ENCODE measurements around the gene ANKRD60. TPM values are rescaled to one million over a fixed set of nuclear protein-coding genes. Genes with fewer than 3 reads are reported as not detected.

ANKRD60 gene
- total RNA-seq, 1 donor from 2014 or later = not detected

DNA sequence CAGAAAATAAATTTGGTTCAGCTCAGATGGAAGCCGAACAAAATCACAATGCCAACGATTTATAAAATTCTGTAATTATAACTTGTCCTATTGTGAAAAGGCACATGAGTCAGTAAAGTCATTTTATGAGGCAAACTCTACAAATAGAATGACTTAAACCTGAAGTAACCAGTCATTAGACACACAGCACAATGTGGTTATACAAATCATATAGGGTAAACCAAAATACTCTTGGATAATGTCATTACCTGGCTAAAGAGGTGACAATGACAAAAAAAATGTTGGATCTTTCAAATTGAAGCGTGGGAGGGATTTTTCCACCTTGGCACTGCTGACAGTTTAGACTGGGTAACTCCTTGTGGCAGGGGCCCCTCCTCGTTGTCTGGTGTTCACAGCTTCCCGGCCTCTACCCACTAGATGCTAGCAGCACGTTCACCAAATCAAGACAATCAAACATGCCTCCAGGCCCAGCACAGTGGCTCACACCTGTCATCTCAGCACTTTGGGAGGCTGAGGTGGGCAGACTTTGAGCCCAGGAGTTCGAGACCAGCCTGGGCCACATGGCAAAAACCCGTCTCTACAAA lies 5.0 kb downstream of the ANKRD60 start:
- DNase-seq (ENCODE audit: low spot score) = no peak

DNA sequence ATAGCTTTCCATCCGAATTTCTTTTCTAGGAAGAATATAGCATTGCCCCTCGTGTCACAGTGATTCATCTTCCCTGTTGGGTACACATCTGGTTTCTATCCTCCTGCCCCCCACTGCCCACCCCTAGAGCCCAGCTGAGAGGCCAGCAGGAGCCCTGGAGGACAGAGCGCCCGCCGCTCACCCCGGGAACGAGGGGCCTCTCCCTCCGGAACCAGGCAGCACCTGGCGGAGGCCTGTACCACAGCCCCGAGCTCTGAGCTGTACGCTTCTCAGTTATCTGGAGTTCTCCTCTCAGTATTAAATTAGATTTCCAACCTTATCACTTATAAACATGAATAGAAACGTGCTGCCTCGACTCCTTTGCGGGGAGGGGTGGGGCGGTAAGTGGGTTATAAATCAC lies 6.0 kb downstream of the ANKRD60 start:
- no peak for DNase-seq (ENCODE audit: low spot score)

DNA sequence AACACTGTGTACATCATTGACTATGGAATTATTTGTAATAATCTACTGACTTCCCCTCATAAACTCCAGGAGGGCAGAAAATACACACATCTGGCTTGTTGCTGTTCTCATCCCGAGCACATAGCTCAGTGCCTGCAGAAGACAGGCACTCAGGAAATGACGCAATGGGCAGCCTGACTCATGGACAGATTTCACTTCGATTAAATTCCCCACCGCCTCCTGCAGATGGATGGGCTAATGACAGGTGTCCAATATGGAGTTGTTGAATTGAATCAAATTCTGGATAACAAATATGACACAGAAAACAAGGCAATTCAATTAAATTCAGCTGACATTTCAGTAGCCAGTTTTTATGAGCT lies 9.1 kb downstream of the ANKRD60 start:
- no peak for DNase-seq (ENCODE audit: low spot score)

- no peak for DNase-seq (ENCODE audit: low spot score)
Observed at GRCh38 chr20:58218665-58219341, 9.7 kb downstream of the ANKRD60 start.

DNA sequence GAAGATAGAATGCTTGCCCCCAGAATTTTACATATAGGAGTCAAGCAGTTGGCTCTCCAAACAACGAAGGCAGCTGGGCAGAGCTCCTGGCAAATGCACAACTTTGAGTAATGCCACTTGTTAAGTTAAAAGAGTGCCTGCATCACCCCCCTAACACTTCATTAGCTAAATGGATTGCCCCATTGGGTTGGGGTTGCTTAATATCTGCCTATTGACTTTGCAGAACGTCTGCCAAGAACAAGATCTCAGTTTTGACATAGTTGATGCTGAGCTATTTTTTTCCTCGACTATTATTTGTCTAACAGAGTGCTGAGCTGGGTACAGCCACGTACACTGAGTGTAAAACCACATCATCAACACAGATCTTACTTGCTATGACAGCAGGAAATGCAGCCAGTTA lies 12.1 kb downstream of the ANKRD60 start:
- DNase-seq (ENCODE audit: low spot score) = no peak

GRCh38 chr20:58215116-58215515 lies 13.3 kb downstream of the ANKRD60 start:
- DNase-seq (ENCODE audit: low spot score) = no peak

- no peak for DNase-seq (ENCODE audit: low spot score)
Observed at GRCh38 chr20:58214310-58214709, 14.1 kb downstream of the ANKRD60 start.

DNA sequence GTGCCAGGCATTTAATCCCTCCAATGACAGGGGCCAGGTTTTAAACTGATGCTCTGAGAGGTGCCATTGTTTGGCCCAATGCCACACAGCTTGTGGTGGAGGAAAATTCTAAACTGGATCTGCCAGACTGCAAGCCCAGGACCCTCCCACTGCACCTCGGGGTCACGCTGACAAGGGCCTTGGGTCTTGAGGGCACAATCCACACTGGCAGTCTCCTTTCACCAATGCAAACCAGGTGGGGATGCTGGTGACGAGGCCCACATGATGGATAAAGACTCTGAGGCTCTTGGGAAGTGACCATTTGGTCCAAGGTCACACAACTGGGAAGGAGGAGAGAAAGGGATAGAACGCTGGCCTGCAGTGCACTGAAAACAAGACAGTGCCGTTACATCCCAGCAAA lies 14.7 kb downstream of the ANKRD60 start:
- DNase-seq (ENCODE audit: low spot score) = no peak

DNA sequence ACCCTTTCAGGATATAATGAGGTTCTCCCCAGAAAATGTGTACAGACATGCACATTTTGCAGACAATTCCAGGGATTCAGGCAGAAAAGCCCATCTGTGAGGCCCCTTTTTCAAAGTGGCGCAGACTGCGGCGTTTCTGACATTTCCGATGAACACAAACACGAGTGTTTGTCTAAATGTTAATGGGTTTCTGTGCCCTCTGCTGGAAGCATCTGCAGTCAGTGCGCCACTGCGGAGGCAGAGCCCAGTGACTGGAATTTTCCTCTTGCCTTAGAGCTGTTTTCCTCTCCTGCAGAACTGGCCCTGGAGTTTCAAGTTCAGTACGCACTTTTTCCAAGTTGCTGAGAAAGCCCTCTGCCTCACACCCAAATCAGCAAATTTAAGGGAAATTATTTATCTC lies 15.3 kb downstream of the ANKRD60 start:
- no peak for DNase-seq (ENCODE audit: low spot score)

DNA sequence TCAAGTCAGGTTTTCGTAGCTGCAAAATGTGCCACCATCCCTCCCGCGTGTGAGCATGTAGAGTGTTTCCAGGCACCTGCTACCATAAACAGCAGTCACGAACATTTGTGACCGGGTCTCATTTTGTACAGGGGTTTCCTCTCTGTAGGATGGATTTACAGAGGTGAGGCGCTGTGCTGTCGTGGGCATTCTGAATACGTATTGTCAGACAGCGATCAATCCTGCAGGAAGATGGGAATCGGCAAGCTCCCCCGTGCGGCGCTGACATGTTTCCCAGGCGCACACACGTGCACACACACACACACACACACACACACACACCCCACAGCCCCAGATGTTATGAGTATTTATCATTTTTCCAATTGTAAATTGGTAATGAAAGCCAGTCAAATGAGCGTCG lies 15.8 kb downstream of the ANKRD60 start:
- no peak for DNase-seq (ENCODE audit: low spot score)

GRCh38 chr20:58210398-58210747 lies 18.1 kb downstream of the ANKRD60 start:
- DNase-seq (ENCODE audit: low spot score) = no peak

- peak; percentile 79 for DNase-seq (ENCODE audit: low spot score)
Observed at GRCh38 chr20:58209652-58210397, 18.6 kb downstream of the ANKRD60 start.

- DNase-seq (ENCODE audit: low spot score) = no peak
Observed at GRCh38 chr20:58208944-58209343, 19.5 kb downstream of the ANKRD60 start.

DNA sequence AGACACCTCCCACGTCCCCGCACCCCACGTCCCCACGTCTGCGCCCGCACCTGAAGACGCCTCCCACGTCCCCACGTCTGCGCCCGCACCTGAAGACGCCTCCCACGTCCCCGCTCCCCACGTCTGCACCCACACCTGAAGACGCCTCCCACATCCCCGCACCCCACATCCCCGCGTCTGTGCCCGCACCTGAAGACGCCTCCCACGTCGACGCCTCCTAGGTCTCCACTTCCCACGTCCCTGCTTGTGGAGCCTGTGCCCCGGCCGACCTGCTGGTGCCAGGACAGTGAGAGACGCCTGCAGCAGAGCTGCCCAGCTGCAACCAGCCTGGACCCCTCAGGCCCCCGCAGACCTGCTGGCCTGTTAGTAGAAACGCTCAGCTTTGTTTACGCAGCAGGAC lies 22.6 kb downstream of the ANKRD60 start:
- DNase-seq (ENCODE audit: low spot score) = no peak

GRCh38 chr20:58202044-58202443 lies 26.4 kb downstream of the ANKRD60 start:
- DNase-seq (ENCODE audit: low spot score) = no peak

GRCh38 chr20:58201616-58202015 lies 26.8 kb downstream of the ANKRD60 start:
- DNase-seq (ENCODE audit: low spot score) = no peak

- DNase-seq (ENCODE audit: low spot score) = no peak
Observed at GRCh38 chr20:58199469-58199868, 29.0 kb downstream of the ANKRD60 start.

DNA sequence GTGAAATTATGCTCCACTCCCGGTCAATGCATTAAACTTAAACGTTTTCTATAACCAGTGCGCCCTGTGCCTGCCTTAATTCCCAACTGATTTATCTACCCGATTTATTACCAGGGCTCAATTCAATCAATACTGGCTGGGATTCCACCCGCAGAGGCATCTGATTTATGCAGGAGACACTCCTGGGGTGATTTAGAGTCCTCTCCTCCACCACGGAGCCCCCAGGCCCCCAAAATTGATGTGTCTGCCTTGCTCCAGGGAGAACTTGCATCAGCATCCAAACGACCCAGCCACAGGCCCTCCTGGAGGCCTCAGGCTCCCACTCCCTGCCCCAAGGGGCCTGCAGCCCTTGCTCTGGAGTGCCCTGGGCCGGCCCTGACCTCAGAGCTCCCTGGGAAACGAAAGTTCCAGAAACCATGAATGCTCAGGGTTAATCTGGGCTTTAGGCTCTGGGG lies 29.5 kb downstream of the ANKRD60 start:
- no peak for DNase-seq (ENCODE audit: low spot score)

- DNase-seq (ENCODE audit: low spot score) = no peak
Observed at GRCh38 chr20:58198384-58198783, 30.1 kb downstream of the ANKRD60 start.

GRCh38 chr20:58197185-58197469 lies 31.3 kb downstream of the ANKRD60 start:
- DNase-seq (ENCODE audit: low spot score) = no peak

DNA sequence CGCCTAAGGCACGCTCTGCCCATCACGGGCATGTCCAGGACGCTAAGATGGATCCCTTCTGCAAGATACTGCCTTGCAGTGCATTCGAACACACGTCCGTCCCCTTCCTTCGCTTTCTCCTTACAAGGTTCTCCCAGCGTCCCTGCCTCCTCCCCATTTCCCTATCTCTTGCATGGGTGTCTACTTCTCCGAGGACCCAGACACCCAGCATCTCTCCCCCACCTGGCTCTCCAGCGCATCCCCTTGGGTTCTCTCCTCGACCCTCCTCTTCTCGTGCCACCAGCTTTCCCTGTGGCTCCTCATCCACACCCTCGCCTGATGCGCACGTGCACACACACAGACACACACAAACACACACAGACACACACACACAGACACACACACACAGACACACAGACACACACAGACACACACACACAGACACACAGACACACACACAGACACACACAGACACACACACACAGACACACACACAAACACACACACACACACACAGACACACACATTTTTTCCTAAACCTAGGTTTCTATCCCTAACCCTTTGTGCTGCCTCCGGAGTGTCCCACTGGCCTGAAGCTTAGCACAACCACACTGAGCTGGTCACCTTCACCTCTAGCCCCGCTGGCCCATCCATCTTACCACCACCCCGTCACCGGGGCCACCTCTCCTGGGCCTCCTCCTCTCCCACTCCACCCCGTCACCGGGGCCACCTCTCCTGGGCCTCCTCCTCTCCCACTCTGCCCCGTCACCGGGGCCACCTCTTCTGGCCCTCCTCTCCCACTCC lies 31.9 kb downstream of the ANKRD60 start:
- DNase-seq (ENCODE audit: low spot score) = no peak

GRCh38 chr20:58195047-58195446 lies 33.4 kb downstream of the ANKRD60 start:
- DNase-seq (ENCODE audit: low spot score) = no peak
